GM19372 (cell line): ENCODE results near the gene MCTP2.

Source experiments
- ATAC-seq: cut with Tn5 transposase; IDR thresholded peaks from one replicate; pipeline ENCODE4 v1.9.1; 2021; ENCODE audit warnings: mild to moderate bottlenecking, low read depth, moderate library complexity; ENCODE audit not compliant: unreplicated experiment

The MCTP2 gene

DNA sequence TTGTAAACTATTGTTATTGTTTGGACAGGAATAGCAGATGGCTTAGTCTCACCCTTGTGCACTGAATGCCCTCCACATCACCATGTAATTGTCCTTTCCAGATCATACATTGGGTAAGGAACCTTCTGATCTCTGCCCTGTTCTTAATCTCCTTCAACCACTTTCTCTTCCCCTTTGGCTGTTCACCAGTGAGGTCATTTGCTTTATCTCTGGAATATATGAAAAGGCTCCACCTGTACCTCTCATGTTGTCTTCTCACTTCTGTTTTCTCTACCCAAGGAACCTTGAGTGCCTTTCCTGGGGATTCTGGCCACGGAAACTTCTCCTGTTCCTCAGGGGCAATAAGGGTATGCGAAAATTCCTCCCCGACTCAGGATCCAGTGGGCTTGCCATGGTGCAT is 28.5 kb downstream of the MCTP2 start:
- no peak for ATAC-seq

DNA sequence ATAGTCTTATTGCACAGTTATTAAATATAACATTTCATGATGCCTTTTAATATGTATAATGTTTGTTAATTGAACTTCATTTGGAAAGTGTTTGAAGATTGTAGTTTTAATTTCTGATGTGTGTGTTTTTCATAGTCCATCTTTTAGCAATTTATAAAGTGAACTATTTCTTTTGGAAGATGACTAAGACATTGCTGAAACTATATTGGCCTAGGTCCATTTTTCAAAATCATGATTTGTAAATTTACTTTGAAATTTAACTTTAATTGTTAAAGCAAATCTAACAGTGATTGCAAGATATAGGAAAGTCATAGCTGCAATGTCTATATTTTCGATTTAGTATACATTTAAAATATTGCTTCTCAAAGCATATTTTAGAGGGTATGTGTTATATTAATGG is 30.8 kb downstream of the MCTP2 start:
- ATAC-seq: no peak

DNA sequence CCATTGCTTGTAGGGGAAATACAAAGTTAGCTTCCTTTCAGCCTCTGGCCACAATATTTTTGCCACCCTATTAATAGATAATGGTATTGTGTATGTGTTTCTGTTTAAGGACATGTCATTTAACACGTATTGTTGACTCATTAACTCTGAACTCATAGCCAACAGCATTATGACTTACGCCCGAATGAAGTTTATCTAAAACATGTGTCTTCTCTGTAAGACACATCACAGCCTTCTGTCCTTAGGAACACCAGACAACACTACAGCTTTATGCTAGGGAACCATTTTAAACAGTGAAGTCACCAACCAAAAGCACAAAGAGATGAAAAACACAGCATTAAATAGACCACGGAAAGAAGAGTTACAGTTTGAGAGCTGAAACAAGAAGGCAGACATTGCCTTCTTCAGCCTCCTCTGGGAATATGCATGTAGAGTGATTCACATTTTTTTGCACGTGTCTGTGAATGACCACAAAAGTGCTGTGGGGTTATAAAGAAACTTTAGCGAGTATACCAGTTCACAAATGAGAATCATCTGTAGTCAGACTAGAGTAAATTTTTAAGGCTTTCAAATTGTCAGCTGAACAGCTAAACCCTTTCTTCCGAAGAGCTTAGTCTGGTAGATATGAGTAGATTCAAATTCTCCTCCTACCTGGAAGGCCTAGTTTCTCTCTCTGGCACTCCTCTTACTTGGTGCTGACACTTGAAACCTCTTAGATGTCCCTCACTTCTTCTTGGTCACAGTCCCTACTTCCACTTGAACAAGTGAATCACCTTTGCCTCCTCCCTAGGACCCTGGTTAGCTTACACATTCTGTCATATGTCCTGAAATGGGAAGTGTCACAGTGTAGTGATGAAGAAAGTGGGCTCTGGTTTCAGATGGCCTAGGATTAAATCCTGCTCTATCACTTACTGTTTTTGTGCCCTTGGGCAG is 32.2 kb downstream of the MCTP2 start:
- peak; percentile 60 for ATAC-seq

DNA sequence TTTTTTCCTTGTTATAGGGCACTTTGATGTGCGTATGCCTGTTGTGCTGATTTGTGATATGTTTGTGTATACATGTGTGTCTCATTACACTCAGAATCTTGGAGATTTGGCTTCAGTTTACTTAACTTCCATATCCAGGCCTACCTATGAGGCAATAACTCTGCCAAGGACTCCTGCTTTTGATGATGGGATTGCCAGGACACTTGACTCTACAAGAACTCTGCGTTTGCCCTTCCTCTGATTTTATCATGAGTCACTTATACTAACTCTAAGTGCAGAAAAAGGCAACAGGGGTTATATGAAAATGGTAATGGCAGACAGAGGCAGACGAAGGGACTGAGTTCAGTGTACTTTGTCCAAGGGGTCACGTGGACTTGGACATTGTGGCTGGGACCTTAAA is 33.6 kb downstream of the MCTP2 start:
- no peak for ATAC-seq

DNA sequence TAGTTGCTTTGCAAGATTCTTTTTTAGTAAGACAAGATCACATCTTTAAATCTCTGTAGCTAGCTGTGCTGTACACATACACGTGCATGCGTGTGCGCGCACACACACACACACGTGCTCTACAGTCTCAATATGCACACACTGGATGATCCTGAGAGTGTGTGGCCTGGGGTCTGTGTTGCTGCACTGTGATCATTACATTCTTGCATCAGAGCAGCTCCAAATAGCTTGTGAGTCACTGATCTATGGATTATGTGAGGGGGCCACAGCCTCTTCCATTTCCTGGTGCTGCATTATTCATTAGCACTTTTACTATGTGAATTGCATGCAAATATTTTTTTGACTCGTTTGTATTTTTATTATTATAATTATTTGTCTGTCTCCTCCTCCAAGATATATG is 34.6 kb downstream of the MCTP2 start:
- no peak for ATAC-seq

DNA sequence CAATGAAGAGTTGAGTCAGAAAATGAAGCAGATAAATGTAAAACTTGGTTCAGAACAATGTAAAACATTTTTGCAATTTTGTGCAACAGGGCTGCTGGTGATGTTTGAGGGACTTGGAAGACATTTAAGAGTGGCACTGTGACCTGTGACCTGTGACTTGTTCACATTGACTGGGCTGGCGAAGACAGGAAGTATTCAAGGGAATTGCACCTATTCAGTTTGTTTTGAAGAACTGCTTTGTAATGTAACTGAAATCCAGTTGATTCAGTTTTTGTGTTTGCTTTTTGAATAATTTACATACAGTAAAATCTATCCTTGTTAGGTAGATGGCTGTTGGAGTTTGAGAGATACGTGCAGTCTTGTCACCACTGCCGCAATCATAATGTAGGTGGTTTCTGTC is 35.4 kb downstream of the MCTP2 start:
- ATAC-seq: no peak

DNA sequence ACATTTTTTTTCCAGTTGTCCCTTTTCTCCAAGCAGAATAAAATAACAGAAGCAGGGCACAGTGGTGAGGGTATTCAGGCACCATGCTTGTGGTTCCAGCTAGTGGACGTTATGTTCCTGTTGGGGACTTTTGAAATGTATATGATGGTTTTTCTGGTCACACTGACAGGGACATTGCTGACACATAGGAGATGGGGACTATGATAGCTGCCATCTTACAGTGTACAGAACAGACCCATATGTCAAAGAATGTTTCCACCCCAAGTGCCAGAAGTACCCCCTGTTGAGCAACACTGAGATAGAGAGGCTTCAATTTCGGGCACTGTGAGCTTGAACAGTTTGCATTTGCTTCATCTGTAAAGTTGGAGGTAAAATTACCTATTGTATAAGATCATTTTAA is 38.6 kb downstream of the MCTP2 start:
- no peak for ATAC-seq

DNA sequence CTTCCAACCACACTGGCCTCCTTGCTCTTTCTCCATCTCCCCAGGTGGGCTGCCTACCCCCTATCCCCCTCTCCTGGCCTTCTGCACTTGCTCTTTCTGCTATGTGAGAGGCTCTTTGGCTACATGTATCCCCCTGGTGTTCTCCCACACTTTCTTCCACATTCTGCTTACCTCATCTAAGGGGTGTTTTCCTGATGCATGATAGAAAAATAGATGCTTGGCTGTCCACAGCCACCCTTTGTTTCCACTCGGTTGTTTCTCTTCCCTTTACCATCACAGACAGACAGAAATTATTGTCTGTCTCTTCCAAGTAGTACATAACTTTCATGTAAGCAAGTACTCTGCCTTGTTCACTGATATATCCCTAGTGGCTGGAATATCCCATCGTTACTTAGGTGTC is 39.2 kb downstream of the MCTP2 start:
- no peak for ATAC-seq

DNA sequence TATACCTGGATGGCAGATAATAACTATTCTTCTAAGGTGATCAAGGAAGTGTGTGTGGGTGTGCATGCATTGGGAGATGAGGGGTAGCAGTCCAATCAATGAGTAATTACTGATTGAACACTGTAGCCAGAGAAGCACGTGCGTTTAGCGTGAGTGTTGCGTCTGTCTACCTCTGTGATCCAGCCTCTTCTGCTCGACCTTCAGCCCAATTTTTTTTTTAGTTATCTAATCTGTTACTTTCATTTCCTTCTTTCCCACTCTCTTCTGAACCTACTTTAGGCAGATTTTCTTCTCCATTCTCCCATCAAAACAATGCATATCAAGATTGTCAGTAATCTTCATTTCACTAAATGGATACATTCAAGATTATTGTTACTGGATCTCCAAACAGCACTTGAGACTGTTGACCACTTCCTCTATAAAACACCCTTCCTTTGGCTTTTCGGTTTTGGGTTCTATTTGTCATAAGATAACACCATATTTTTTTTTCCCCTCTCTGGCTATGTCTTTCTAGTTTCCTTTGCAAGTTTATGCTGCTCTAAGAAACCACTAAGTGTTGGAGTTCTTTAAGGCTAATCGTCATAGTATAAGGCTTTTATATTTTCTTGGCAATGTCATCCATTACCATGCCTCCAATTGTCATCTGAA is 41.0 kb downstream of the MCTP2 start:
- ATAC-seq: peak; percentile 76

DNA sequence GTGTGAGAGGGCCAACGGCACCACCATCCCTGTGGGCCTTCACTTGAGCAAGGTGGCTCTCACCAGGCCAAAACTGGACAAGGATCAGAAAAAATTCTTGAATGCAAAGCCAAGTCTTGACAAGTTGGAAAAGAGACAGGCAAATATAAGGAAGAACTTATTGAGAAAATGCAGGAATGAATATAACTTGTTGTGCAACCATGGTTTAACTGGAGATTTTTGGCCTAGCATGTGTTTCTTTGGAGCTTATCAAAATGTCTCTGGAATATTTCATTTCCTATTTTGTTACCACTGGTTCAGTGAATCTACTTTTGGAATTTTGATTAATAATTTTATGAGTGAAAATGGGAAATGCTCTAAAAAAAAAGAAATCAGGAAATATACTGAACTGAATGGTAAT is 42.5 kb downstream of the MCTP2 start:
- ATAC-seq: no peak

DNA sequence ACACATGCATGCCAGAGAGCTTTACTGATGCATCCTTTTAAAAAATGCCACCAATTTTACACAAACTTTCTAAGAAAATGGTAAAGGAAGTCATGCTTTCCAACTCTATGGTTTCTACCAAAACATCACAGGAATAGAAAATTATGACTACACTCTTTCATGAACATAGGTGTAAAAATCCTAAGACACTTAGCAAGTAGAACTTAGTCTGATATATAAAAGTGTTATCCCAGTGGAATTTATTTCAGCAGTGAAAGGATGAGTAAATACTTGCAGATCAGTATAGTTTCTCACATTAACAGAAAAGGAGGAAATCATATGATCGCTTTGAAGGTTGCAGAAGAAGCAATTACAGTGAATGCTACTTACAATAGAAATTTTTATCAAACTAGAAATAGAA is 43.4 kb downstream of the MCTP2 start:
- no peak for ATAC-seq

DNA sequence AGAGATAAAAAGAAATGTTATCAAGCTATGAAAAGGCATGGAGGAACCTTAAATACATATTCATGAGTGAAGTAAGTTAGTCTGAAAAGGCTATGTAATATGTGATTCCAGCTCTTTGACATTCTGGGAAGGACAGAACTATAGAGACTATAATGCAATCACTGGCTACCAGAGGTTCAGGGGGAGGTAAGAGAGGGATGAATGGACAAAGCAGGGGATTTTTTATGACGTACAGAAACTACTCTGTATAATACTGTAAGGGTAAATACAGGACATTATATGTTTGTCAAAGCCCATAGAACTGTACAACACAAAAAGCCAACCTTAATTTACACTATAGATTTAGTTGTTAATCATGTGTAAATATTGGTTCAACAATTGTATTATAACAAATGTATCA is 46.1 kb downstream of the MCTP2 start:
- ATAC-seq: no peak

DNA sequence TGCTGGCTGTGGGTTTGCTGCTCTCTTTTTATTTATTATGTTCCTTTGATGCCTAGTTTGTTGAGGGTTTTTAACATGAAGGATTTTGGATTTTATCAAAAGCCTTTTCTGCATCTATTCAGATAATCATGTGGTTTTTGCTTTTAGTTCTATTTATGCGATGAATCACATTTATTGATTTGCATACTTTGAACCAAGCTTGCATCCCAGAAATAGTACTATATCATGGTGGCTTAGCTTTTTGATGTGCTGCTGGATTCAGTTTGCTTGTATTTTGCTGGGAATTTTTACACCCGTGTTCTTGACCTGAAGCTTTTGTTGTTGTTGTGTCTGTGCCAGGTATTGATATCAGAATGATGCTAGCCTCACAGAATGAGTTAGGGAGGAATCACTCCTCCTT is 48.4 kb downstream of the MCTP2 start:
- no peak for ATAC-seq

DNA sequence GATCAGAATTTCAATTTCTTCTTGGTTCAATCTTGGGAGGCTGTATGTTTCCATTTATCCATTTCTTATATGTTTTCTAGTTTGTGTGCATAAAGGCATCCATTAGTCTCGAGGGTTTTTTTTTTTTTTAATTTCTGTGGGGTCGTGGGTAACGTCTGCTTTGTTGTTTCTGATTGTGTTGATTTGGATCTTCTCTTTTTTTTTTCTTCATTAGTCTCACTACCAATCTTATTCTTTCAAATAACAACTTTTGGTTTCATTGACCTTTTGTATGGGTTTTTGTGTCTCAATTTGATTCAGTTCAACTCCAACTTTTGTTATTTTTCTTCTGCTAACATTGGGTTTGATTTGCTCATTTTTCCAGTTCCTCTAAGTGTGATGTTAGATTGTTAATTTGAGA is 48.9 kb downstream of the MCTP2 start:
- no peak for ATAC-seq

DNA sequence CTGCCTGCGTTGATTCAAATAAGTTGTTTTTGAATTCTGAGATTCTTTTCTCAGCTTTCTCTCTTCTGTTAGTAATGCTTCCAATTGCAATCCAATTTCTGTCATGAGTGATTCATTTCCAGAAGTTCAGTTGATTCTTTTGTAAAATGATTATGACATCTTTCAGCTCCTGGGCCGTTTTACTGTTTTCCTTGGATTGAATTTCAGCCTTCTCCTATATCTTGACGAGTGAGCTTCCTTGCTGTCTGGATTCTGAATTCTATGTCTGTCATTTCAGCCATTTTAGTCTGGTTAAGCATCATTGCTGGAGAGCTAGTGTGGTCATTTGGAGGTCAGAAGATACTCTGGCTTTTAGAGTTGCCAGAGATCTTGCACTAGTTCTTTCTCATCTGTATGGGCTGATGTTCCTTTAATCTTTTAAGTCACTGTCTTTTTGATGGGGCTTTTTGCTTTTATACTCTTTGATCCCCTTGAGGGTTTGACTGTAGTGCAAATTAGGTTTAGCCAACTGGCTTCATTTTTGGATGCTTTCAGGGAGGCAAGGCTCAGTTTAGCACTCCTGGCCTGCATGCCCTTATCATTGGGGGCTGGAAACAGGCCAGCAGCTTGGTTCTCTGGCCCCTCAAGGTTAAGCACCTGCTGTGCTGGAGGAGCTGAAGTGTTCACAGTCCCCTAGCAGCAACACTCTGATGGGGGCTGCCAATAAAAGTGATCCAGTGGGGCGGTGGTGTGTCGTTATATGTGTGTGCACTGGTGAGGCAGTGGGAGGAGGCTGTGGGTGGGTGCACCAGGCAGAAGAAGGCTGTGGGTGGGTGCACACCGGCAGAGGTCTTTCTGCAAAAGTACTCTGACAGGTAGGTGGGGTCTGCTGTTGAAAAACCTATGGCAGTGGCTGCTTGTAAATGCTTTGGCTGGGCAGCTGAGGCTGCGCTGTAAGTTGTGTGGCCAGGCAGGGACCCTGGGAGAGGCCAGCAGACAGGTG is 51.2 kb downstream of the MCTP2 start:
- no peak for ATAC-seq

DNA sequence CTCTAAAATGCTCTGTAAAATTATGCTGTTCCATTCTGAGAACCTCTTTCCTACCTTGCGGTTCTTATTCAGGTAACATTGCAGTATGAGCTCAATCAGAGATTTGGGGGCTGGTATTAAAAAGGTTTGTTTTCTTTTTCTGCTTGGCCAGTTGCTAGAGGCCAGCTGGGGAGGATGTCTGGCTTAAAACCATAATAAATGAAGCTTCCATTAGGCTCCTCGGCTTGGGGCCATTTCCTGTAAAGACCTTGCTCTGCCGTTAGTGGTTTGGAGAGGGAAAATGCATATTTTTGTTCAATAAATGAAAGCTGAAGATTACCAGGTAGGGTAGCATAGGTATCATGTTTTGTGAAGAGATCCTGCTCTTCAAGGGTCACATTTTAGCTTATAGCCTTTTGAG is 55.2 kb downstream of the MCTP2 start:
- ATAC-seq: no peak

DNA sequence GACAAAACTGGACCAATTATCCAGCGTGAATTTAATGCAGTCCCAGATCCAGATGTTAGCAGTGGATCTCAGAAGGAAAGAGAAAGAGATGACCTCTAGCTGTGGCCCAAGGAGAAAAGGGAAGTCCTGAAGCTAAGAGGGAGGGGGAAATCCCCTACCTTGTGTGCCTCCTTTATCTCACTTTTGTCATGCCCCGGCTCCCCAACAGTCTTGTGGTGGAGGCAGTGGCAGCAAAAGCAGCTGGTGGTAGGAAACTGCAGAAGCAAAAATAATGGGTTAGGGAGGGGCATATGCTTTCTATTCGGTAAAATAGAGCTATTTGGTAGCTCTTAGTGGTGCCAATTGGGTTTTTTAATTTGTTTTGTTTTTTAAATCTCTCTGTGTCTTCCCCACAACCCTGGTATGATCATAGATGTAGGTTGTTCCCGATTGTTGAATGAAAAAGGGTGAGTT is 56.5 kb downstream of the MCTP2 start:
- peak; percentile 98 for ATAC-seq

DNA sequence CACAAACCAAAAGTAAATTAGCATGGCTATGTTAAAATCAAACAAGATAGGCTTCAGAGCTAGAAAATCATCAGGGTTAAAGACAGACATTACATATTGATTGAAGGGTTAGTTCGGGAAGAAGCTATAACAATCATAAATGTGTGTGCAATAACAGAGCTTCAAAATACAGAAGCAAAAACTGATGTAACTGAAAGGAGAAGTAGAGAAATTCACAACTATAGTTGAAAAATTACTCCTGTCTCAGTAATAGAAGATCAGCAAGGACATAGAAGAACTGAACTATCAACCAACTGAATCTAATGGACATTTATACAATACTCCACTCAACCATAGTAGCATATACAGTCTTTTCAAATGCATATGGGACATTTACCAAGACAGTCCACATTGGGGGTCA is 59.4 kb downstream of the MCTP2 start:
- no peak for ATAC-seq

DNA sequence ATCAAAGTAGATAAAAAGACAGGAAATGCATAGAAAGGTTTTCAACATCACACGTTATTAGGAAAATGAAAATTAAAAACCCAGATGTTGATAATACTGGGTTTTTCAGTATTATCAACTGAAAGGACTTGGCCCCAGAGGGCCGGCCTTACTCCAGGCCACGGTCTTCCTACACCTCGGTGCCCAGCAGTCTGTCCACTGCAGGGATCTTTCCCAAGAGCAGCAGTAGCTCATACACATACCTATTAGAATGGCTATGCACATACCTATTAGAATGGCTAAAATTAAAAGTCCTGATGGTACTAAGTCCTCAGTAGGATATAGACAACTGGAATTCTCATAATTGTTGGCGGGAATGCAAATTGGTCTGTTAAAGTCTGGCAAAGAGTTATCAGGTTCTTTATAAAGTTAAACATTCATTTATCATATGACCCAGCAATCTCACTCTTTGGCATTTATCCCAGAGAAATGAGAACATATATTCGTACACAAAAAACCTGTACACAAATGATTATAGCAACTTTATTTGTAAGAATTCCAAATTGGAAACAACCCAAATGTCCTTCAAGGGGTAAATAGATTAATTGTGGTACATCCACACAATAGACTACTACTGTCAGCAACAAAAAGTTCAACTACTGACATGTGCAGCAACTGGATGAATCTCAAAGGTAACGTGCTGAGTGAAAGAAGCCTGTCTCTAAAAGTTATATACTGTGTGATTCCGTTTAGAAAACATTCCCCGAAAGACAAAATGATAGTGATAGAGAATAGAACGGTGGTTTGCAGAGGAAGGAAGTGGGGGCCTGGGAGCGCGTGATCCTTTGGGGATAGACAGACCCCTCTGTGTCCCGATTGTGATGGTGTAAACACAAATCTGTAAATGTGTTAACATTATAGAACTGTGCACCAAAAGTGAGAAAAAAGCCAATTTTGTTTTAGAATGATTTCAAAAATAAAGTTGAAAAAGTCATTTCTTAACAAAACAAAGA is 62.3 kb downstream of the MCTP2 start:
- ATAC-seq: no peak

DNA sequence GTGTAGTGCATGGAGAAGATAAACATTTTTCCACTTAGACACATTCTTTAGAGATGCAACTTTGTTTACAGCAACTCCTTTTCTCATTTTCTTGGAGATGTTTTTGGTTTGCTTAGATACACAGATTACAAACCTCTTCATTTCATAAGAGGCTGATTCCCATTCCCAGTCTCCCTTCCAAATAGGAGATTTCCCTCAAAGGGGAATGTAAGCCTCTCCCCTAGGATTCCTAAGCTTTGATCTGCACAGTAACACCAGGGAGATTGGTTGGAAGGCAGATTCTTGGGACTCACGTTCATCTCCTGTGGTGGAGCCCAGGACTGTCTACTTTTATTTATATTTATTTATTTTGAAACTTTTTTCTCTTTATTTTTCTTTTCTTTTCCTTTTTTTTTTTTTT is 63.2 kb downstream of the MCTP2 start:
- ATAC-seq: no peak
